SK-N-SH treated with all-trans-retinoic acid at 6 μM for 48 hours (cell line): ENCODE measurements around the gene TWF1.
"Not testable (repeated sequence)": the region's sequence is repeated elsewhere in the genome, so short reads cannot be mapped to it uniquely, and the experiment has no call there.

ENCODE experiments used
- GLIS3 ChIP-seq: fragments of 250-450 bp; sonication (Bioruptor Pico); IDR thresholded peaks from 2 replicates; pipeline ENCODE4 v1.5.0; 2020; ENCODE audit warnings: mild to moderate bottlenecking, moderate library complexity
- PATZ1 ChIP-seq: fragments of 250-450 bp; sonication (Bioruptor Pico); IDR thresholded peaks from 2 replicates; pipeline ENCODE4 v1.8.0; 2020; ENCODE audit warnings: mild to moderate bottlenecking, moderate library complexity, borderline replicate concordance
- RARB ChIP-seq: fragments of 250-450 bp; sonication (Bioruptor Pico); IDR thresholded peaks from 2 replicates; pipeline ENCODE4 v1.8.0; 2021; ENCODE audit warnings: mild to moderate bottlenecking, moderate library complexity
- SNAI2 ChIP-seq: fragments of 250-450 bp; sonication (Bioruptor Pico); IDR thresholded peaks from 2 replicates; pipeline ENCODE4 v1.5.0; 2020; ENCODE audit warnings: mild to moderate bottlenecking, moderate library complexity
- TOX ChIP-seq: fragments of 250-450 bp; sonication (Bioruptor Pico); IDR thresholded peaks from 2 replicates; pipeline ENCODE4 v1.8.0; 2021; ENCODE audit warnings: mild to moderate bottlenecking, moderate library complexity, borderline replicate concordance
- TSHZ2 ChIP-seq: fragments of 250-450 bp; sonication (Bioruptor Pico); IDR thresholded peaks from 2 replicates; pipeline ENCODE4 v1.5.0; 2020; ENCODE audit warnings: mild to moderate bottlenecking, moderate library complexity
- ZFP3 ChIP-seq: fragments of 250-450 bp; sonication (Bioruptor Pico); IDR thresholded peaks from 2 replicates; pipeline ENCODE4 v1.5.0; 2020; ENCODE audit warnings: mild to moderate bottlenecking, moderate library complexity
- ZFP30 ChIP-seq: fragments of 450-650 bp; formaldehyde crosslinking; IDR thresholded peaks from 2 replicates; pipeline ENCODE4 v1.5.0; 2022; ENCODE audit warnings: mild to moderate bottlenecking, moderate library complexity
- ZNF8 ChIP-seq: fragments of 450-650 bp; formaldehyde crosslinking; IDR thresholded peaks from 2 replicates; pipeline ENCODE4 v1.5.0; 2020; ENCODE audit warnings: mild to moderate bottlenecking, moderate library complexity

- not testable (repeated sequence) for TF ChIP-seq SNAI2 (CRISPR knock-in tag); GLIS3 (CRISPR knock-in tag); ZFP30; ZNF8 (CRISPR knock-in tag); RARB (CRISPR knock-in tag); PATZ1; TOX; ZFP3 (CRISPR knock-in tag); TSHZ2 (CRISPR knock-in tag)
These were observed 54.8 kb downstream of the TWF1 start for GRCh38 chr12:43751360-43751759.
